HepG2 (cell line): ENCODE measurements around the gene CLIC3. TPM values are rescaled to one million over a fixed set of nuclear protein-coding genes. Genes with fewer than 3 reads are reported as not detected.
A peak's percentile ranks its signal among the peaks of the same experiment; 100 is the strongest.

ENCODE experiments used
- ATAC-seq: fragments of 200-7000 bp; cut with Tn5 transposase; 3 replicates; pipeline ENCODE4 v1.9.1; 2020; ENCODE audit warnings: mild to moderate bottlenecking, moderate library complexity
- BruUV-seq: library from RNA; stranded (reverse); fragments of 400-500 nt; replicated peaks from 2 replicates; lab custom pipeline; 2021; lab: Mats Ljungman, UMichigan
- CTCF ChIA-PET: fragments of 300-600 bp; formaldehyde crosslinking; extraction: SDS; loops from one replicate; lab custom pipeline; 2021; ENCODE audit warnings: low total read pairs, inconsistent platforms, low intra/inter-chr PET ratio; lab: Yijun Ruan, JAX
- POLR2A ChIA-PET: fragments of 350-600 bp; sonication (Branson Sonifier 250); formaldehyde crosslinking; loops from one replicate; lab custom pipeline; 2020; ENCODE audit warnings: antibody characterized with exemption, inconsistent platforms; lab: Yijun Ruan, JAX
- DNase-seq: peaks from one replicate; pipeline ENCODE4 v3.0.0-alpha.2; 2015; ENCODE audit warnings: low spot score
- FAIRE-seq: peaks from 3 replicates; lab custom pipeline; 2011; peaks lifted over from hg19 to GRCh38; lab: Jason Lieb, UNC
- H2AFZ ChIP-seq: one replicate; pipeline ENCODE4 v1.6.1; 2011; ENCODE audit warnings: low read length, inconsistent platforms
- H3K27ac ChIP-seq: fragments of 300-600 bp; 3 replicates; pipeline ENCODE4 v1.8.0; 2011; ENCODE audit warnings: mixed run types, mild to moderate bottlenecking, mixed read lengths, low read length, inconsistent platforms; ENCODE audit not compliant: insufficient read depth; ENCODE audit errors: extremely low read length
- H3K27me3 ChIP-seq, 2 experiments: fragments of 200-600 bp in 1 of 2; 2 replicates in 1 of 2; 3 replicates in 1 of 2; pipeline versions ENCODE4 v1.6.0 to v1.8.0; 2011; ENCODE audit warnings: low read length in 2 of 2, mild to moderate bottlenecking in 2 of 2, moderate library complexity in 2 of 2, inconsistent platforms in 1 of 2; ENCODE audit not compliant: insufficient read depth in 2 of 2, control insufficient read depth in 1 of 2
- H3K36me3 ChIP-seq, 2 experiments: fragments of 200-600 bp in 1 of 2; replicated peaks in 1 of 2; 2 replicates in 1 of 2; 3 replicates in 1 of 2; pipeline versions ENCODE4 v1.5.1 to v1.8.0; 2011; ENCODE audit warnings: low read length in 2 of 2, inconsistent platforms in 1 of 2; ENCODE audit not compliant: insufficient read depth in 2 of 2, control insufficient read depth in 1 of 2
- H3K4me1 ChIP-seq: 2 replicates; pipeline ENCODE4 v1.5.1; 2012; ENCODE audit warnings: low read length, inconsistent platforms; ENCODE audit not compliant: insufficient read depth
- H3K4me2 ChIP-seq: 2 replicates; pipeline ENCODE4 v1.6.0; 2011; ENCODE audit warnings: low read depth, low read length, inconsistent platforms
- H3K4me3 ChIP-seq, 3 experiments: fragments of 200-600 bp in 1 of 3; sonication (generic), shearing (Covaris generic) in 1 of 3; replicated peaks in 1 of 3; 2 replicates each; pipeline ENCODE4 v1.5.1; 2011 to 2016; ENCODE audit warnings: low read length in 3 of 3, inconsistent platforms in 2 of 3, low read depth in 2 of 3, mild to moderate bottlenecking in 2 of 3, control low read depth in 1 of 3, mixed read lengths in 1 of 3; ENCODE audit not compliant: insufficient read depth in 1 of 3
- H3K79me2 ChIP-seq: one replicate; pipeline ENCODE4 v1.6.1; 2011; ENCODE audit warnings: low read length, inconsistent platforms; ENCODE audit not compliant: insufficient read depth
- H3K9ac ChIP-seq: 2 replicates; pipeline ENCODE4 v1.6.0; 2011; ENCODE audit warnings: mild to moderate bottlenecking, low read depth, low read length, inconsistent platforms; ENCODE audit not compliant: insufficient read depth
- H3K9me3 ChIP-seq: 2 replicates; pipeline ENCODE4 v1.5.1; 2012; ENCODE audit warnings: mild to moderate bottlenecking, low read length
- H4K20me1 ChIP-seq: 2 replicates; pipeline ENCODE4 v1.6.0; 2011; ENCODE audit warnings: inconsistent platforms, mild to moderate bottlenecking, low read length, moderate library complexity; ENCODE audit not compliant: insufficient read depth
- FOXA1 ChIP-seq, 2 experiments: fragments of 450-650 bp in 1 of 2; sonication (generic) in 1 of 2; formaldehyde crosslinking in 1 of 2; IDR thresholded peaks; 2 replicates each; pipeline versions ENCODE4 v1.4.0 to v1.6.1; 2016 to 2020; ENCODE audit warnings: missing genetic modification reagents in 1 of 2
- MTA3 ChIP-seq: sonication (generic); formaldehyde crosslinking; IDR thresholded peaks from 2 replicates; pipeline ENCODE4 v1.4.0; 2020; ENCODE audit warnings: missing genetic modification reagents
- PCBP1 ChIP-seq: fragments of 200-400 bp; formaldehyde crosslinking; IDR thresholded peaks from 2 replicates; pipeline ENCODE4 v1.6.1; 2017; ENCODE audit warnings: mild to moderate bottlenecking, low read depth, low read length, borderline replicate concordance
- ZSCAN25 ChIP-seq: sonication (generic); formaldehyde crosslinking; IDR thresholded peaks from 2 replicates; pipeline ENCODE4 v1.8.0; 2022; ENCODE audit warnings: mild to moderate bottlenecking, missing genetic modification reagents
- WGBS: methylation state at CpG from one replicate; pipeline ENCODE4 v1.1.6; 2017; ENCODE audit warnings: low lambda C conversion rate; 5-methylcytosine and 5-hydroxymethylcytosine counted together
- in situ Hi-C: cut with HindIII; loops from 2 replicates; pipeline ENCODE4 v1.10.0; 2017; ENCODE audit warnings: low pct_unique_long_range_greater_than_20kb; ENCODE audit not compliant: extremely low pct_ligation_motif_present
- intact Hi-C: fragments of 100-400 bp; cut with micrococcal nuclease; formaldehyde crosslinking; loops from one replicate; pipeline ENCODE4 v1.10.0; 2022; ENCODE audit not compliant: unreplicated experiment
- polyA plus RNA-seq, 8 experiments: library from polyadenylated mRNA; depleted of rRNA in 3 of 8; stranded (reverse) in 7 of 8; unstranded in 1 of 8; fragments of >200 nt; fragmentation: Illumina TruSeq in 4 of 8; extraction: Trizol in 4 of 8; gene quantifications; 2 replicates each; pipeline versions ENCODE4 v1.2.1 to v1.2.3, GENCODE V29; 2011 to 2016; ENCODE audit warnings: low read depth in 4 of 8, missing spikeins in 1 of 8, mixed read lengths in 1 of 8; ENCODE audit not compliant: insufficient read depth in 1 of 8
- total RNA-seq, 5 experiments: library from RNA; depleted of rRNA; stranded (reverse); fragments of >200 nt; fragmentation: Illumina TruSeq; extraction: Trizol; gene quantifications; 2 replicates each; pipeline ENCODE4 v1.2.3, GENCODE V29; 2016; ENCODE audit warnings: low read depth in 1 of 5
- TF ChIP-seq, protein P1 (sequence below): sonication (generic); formaldehyde crosslinking; IDR thresholded peaks from 2 replicates; pipeline ENCODE4 v1.5.1; 2020; ENCODE audit warnings: mild to moderate bottlenecking, moderate library complexity, missing genetic modification reagents
- TF ChIP-seq, protein P2 (sequence below): sonication (generic); formaldehyde crosslinking; IDR thresholded peaks from 2 replicates; pipeline ENCODE4 v1.8.1; 2022; ENCODE audit warnings: low read depth, mild to moderate bottlenecking, missing genetic modification reagents

The CLIC3 gene
- total and polyA plus RNA-seq, 2 of the 13 experiments (the other 11 are each of a cell fraction or from before 2014, with no cell fraction given): 0.51 to 1.5 TPM

DNA sequence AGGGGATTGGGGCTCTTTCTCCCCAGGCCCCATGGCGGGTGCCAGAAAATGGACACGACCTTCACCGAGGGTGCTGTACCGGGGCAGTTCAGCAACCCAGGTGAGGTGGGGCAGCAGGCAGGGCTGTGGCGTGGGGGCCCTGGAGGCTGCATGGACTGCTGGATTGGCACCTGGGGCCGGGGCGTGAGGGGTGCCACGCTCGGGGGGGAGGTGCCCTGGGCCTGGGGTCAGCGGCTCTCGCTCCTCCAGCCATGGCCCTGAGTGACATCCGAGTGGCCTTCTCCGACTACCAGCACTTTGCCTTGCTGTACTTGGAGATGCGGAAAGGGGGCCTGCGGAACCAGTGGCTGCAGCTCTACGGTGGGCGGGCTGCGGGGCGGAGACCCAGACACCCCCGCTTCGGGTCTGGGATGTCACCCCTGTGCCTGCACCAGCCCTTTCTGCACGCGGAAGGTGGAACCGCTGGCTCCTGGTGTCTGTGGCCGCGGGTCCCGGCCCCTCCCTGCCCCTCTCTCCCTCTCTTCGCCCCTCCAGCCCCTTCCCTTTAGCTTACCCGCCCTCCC, 11.8 kb downstream of the CLIC3 start:
- H3K4me3 ChIP-seq: no peak overlapping the region
- CTCF ChIA-PET: no interaction called here
- TF ChIP-seq PCBP1: 0 out of 2 replicates have a peak, but pooled peaks have one; percentile 44
- TF ChIP-seq, protein P1, sequence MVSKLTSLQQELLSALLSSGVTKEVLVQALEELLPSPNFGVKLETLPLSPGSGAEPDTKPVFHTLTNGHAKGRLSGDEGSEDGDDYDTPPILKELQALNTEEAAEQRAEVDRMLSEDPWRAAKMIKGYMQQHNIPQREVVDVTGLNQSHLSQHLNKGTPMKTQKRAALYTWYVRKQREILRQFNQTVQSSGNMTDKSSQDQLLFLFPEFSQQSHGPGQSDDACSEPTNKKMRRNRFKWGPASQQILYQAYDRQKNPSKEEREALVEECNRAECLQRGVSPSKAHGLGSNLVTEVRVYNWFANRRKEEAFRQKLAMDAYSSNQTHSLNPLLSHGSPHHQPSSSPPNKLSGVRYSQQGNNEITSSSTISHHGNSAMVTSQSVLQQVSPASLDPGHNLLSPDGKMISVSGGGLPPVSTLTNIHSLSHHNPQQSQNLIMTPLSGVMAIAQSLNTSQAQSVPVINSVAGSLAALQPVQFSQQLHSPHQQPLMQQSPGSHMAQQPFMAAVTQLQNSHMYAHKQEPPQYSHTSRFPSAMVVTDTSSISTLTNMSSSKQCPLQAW (CRISPR knock-in tag): no peak
- TF ChIP-seq, protein P2, sequence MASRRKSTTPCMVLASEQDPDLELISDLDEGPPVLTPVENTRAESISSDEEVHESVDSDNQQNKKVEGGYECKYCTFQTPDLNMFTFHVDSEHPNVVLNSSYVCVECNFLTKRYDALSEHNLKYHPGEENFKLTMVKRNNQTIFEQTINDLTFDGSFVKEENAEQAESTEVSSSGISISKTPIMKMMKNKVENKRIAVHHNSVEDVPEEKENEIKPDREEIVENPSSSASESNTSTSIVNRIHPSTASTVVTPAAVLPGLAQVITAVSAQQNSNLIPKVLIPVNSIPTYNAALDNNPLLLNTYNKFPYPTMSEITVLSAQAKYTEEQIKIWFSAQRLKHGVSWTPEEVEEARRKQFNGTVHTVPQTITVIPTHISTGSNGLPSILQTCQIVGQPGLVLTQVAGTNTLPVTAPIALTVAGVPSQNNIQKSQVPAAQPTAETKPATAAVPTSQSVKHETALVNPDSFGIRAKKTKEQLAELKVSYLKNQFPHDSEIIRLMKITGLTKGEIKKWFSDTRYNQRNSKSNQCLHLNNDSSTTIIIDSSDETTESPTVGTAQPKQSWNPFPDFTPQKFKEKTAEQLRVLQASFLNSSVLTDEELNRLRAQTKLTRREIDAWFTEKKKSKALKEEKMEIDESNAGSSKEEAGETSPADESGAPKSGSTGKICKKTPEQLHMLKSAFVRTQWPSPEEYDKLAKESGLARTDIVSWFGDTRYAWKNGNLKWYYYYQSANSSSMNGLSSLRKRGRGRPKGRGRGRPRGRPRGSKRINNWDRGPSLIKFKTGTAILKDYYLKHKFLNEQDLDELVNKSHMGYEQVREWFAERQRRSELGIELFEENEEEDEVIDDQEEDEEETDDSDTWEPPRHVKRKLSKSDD (CRISPR knock-in tag): no peak
- TF ChIP-seq FOXA1 (IDR thresholded peaks at IDR 0.05): no peak
- no peak for TF ChIP-seq FOXA1 (CRISPR knock-in tag; IDR thresholded peaks at IDR 0.05)
- no peak for TF ChIP-seq MTA3 (CRISPR knock-in tag)
- TF ChIP-seq ZSCAN25 (CRISPR knock-in tag): no peak
- TF ChIP-seq, all 625 proteins: peak for 1
- no peaks in the 10 kb centered on the region for H4K20me1 ChIP-seq
- POLR2A ChIA-PET: no interaction called here
- no peak overlapping the region for H3K9ac ChIP-seq
- FAIRE-seq (no peak), ATAC-seq (no peak), DNase-seq (no peak)
- no peaks in the 10 kb centered on the region for H3K36me3 ChIP-seq
- intact Hi-C loops (no loop called here), in situ Hi-C loops (no loop called here)
- no peak overlapping the region for H3K4me2 ChIP-seq
- 28% methylated on average over 10 of the region's 29 CpGs for WGBS
- H3K4me1 ChIP-seq: peaks cover 44% of the 10 kb centered on the region
- BruUV-seq: no TSS peak
- peaks cover 3 to 53% of the 10 kb centered on the region in 2 experiments; a peak in 3 of 5 replicates for H3K27me3 ChIP-seq
- no peaks in the 10 kb centered on the region for H3K9me3 ChIP-seq
- no peak overlapping the region for H3K27ac ChIP-seq
- no peaks in the 10 kb centered on the region for H3K79me2 ChIP-seq
- no peak overlapping the region for H2AFZ ChIP-seq
